ENCODE measurements around the gene PLPPR2.

Gene PLPPR2

DNA sequence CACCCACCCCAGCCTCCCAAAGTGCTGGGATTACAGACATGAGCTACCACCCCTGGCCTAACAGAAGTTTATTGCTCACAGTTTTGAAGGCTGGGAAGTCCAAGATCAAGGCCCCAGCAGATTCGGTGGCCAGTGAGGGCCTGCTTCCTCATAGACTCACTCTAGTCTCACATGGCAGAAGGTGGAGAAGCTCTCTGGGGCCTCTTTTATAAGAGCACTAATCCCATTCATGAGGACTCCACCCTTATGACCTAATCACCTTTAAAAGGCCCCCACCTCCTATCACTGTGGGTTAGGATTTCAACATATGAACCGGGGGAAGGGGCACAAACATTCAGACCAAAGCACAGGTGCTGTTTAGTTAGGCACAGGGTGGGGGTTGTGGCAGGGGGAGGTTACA is 12.3 kb downstream of the PLPPR2 start:
- H3K4me1 ChIP-seq, result no peaks in the 10 kb centered on the region
- no peaks in the 10 kb centered on the region for H3K36me3 ChIP-seq
- no peak for TF ChIP-seq CTCF (IDR thresholded peaks at IDR 0.05; ENCODE audit: low read depth, low read length)
- no peaks in the 10 kb centered on the region for H3K27me3 ChIP-seq
- DNase-seq, result no peak
- H3K4me3 ChIP-seq (ENCODE audit: low read depth, low read length), result no peak overlapping the region
- no peaks in the 10 kb centered on the region for H3K9me3 ChIP-seq

DNA sequence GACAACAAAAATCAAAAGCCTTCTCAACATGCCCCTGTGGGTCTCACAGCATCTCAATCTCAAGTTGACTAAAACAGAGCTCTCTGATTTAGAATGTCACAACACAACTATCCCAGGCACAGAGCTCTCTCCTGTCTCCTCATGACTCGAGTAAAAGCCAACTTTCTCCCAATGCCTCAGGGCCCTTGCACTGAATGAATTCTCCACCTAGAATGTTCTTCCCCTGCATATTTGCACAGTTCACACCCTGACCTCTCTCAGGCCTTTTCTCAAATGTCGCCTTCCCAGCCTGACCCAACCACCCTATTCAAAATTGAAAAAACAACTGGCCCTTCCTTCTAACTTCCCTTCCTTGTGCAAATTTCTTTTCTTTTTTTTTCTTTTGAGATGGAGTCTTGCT is 15.5 kb downstream of the PLPPR2 start:
- H3K36me3 ChIP-seq, result no peaks in the 10 kb centered on the region
- peaks cover 8% of the 10 kb centered on the region for H3K4me1 ChIP-seq
- DNase-seq, result no peak
- H3K27me3 ChIP-seq, result no peaks in the 10 kb centered on the region
- no peaks in the 10 kb centered on the region for H3K9me3 ChIP-seq
- TF ChIP-seq CTCF (IDR thresholded peaks at IDR 0.05; ENCODE audit: low read depth, low read length), result no peak
- no peak overlapping the region for H3K4me3 ChIP-seq (ENCODE audit: low read depth, low read length)

- H3K4me3 ChIP-seq (ENCODE audit: low read depth, low read length), result peak overlapping the region; percentile 77
- no peaks in the 10 kb centered on the region for H3K9me3 ChIP-seq
- H3K27me3 ChIP-seq, result no peaks in the 10 kb centered on the region
- no peaks in the 10 kb centered on the region for H3K36me3 ChIP-seq
- TF ChIP-seq CTCF (IDR thresholded peaks at IDR 0.05; ENCODE audit: low read depth, low read length), result no peak
- H3K4me1 ChIP-seq, result peaks cover 11% of the 10 kb centered on the region
- peak; percentile 88 for DNase-seq
Observed at GRCh38 chr19:11373166-11373884, 18.1 kb downstream of the PLPPR2 start.

GRCh38 chr19:11373885-11374432 is 18.7 kb downstream of the PLPPR2 start:
- Histone ChIP-seq H3K9me3 (no peaks in the 10 kb centered on the region), H3K36me3 (no peaks in the 10 kb centered on the region), H3K4me1 (peaks cover 11% of the 10 kb centered on the region), H3K27me3 (no peaks in the 10 kb centered on the region), H3K4me3 (ENCODE audit: low read depth, low read length) (peak overlapping the region; percentile 77)
- DNase-seq, result no peak
- TF ChIP-seq CTCF (IDR thresholded peaks at IDR 0.05; ENCODE audit: low read depth, low read length), result no peak

DNA sequence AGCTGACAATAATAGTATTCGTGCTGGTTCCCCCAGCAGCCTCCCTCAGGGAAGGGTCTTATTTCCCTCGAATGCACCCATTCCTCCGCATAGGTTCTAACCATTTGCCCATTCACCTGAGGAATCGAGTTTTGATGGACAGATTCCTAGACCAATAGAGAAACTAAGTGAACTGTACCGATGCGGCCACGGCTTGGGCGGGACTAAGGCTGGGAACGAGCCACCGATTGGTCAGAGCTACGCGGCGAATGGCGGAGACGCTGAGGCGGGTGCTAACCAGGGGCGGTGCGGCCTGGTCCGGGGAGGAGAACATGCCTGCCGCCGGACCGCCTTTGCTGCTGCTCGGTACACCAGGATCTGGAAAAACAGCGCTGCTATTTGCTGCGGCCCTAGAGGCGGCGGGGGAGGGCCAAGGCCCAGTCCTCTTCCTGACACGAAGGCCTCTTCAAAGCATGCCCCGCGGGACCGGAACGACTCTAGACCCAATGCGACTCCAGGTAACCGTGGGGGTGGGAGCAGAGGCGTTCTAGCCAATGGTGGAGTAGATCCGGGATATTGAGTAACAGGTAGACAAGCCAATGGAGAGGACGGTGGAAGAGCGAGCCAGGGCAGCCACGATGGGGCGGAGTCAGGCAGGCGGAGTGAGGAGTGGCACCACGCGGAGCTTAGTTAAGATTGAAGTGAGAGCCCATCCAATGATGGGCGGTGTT is 19.4 kb downstream of the PLPPR2 start, which contains the start of gene SWSAP1:
Gene SWSAP1 (plus strand): TSS at position 234 of the 710 bp plus-strand sequence. CDS start 15 bp downstream, at position 249.
- Histone ChIP-seq H3K4me3 (ENCODE audit: low read depth, low read length) (peak within 1 kb of the TSS; percentile 77), H3K9me3 (no peaks in the 10 kb centered on the region), H3K4me1 (peaks cover 11% of the 10 kb centered on the region), H3K36me3 (no peaks in the 10 kb centered on the region), H3K27me3 (no peaks in the 10 kb centered on the region)
- no peak for TF ChIP-seq CTCF (IDR thresholded peaks at IDR 0.05; ENCODE audit: low read depth, low read length)
- peak; percentile 98 for DNase-seq

All from BE2C (cell line).